Measurements from ENCODE around the gene AGAP1.

AGAP1 gene

DNA sequence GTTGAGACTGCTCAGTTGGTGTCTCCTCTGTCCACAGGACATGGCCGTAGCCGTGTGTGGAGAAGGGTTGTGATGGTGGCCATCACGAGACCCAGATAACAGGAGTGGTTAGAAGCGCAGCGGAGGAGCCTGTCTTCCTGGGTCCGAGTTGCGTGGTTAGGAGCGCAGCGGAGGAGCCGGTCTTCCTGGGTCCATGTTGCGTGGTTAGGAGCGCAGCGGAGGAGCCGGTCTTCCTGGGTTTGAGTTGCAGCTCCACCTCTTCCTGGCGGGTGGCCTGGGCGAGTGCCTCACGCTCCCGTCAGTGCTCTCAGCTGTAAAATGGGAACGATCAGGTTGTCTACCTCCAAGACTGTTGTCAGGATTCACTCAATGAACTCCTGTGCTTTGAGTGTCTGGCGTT lies 498.2 kb downstream of the AGAP1 start:
- H3K4me2 ChIP-seq (ENCODE audit: low read length): no peak overlapping the region
- no peaks in the 10 kb centered on the region for H3K36me3 ChIP-seq (ENCODE audit: insufficient read depth, low read length)
- H3K9ac ChIP-seq (ENCODE audit: low read depth, low read length): no peak overlapping the region
- H3K4me3 ChIP-seq (ENCODE audit: low read length): no peak overlapping the region
- H3K4me1 ChIP-seq (ENCODE audit: control insufficient read depth, insufficient read depth, low read length): no peaks in the 10 kb centered on the region
- H3K9me3 ChIP-seq (replicated peaks; ENCODE audit: low read length): no peaks in the 10 kb centered on the region
- H3K27me3 ChIP-seq (ENCODE audit: control insufficient read depth, insufficient read depth, low read length): no peaks in the 10 kb centered on the region

GRCh38 chr2:235996419-235996818 lies 502.6 kb downstream of the AGAP1 start:
- no peak overlapping the region for H3K4me2 ChIP-seq (ENCODE audit: low read length)
- H3K36me3 ChIP-seq (ENCODE audit: insufficient read depth, low read length): no peaks in the 10 kb centered on the region
- H3K9ac ChIP-seq (ENCODE audit: low read depth, low read length): no peak overlapping the region
- no peaks in the 10 kb centered on the region for H3K27me3 ChIP-seq (ENCODE audit: control insufficient read depth, insufficient read depth, low read length)
- H3K4me3 ChIP-seq (ENCODE audit: low read length): no peak overlapping the region
- H3K4me1 ChIP-seq (ENCODE audit: control insufficient read depth, insufficient read depth, low read length): no peaks in the 10 kb centered on the region
- no peaks in the 10 kb centered on the region for H3K9me3 ChIP-seq (replicated peaks; ENCODE audit: low read length)

GRCh38 chr2:235999011-235999410 lies 505.2 kb downstream of the AGAP1 start:
- no peaks in the 10 kb centered on the region for H3K4me1 ChIP-seq (ENCODE audit: control insufficient read depth, insufficient read depth, low read length)
- no peak overlapping the region for H3K4me2 ChIP-seq (ENCODE audit: low read length)
- no peaks in the 10 kb centered on the region for H3K27me3 ChIP-seq (ENCODE audit: control insufficient read depth, insufficient read depth, low read length)
- no peak overlapping the region for H3K9ac ChIP-seq (ENCODE audit: low read depth, low read length)
- no peaks in the 10 kb centered on the region for H3K36me3 ChIP-seq (ENCODE audit: insufficient read depth, low read length)
- H3K9me3 ChIP-seq (replicated peaks; ENCODE audit: low read length): no peaks in the 10 kb centered on the region
- H3K4me3 ChIP-seq (ENCODE audit: low read length): no peak overlapping the region

GRCh38 chr2:236001166-236001828 lies 507.5 kb downstream of the AGAP1 start:
- no peak overlapping the region for H3K4me3 ChIP-seq (ENCODE audit: low read length)
- no peak overlapping the region for H3K9ac ChIP-seq (ENCODE audit: low read depth, low read length)
- no peaks in the 10 kb centered on the region for H3K27me3 ChIP-seq (ENCODE audit: control insufficient read depth, insufficient read depth, low read length)
- no peaks in the 10 kb centered on the region for H3K4me1 ChIP-seq (ENCODE audit: control insufficient read depth, insufficient read depth, low read length)
- H3K4me2 ChIP-seq (ENCODE audit: low read length): no peak overlapping the region
- no peaks in the 10 kb centered on the region for H3K9me3 ChIP-seq (replicated peaks; ENCODE audit: low read length)
- H3K36me3 ChIP-seq (ENCODE audit: insufficient read depth, low read length): no peaks in the 10 kb centered on the region

GRCh38 chr2:236001854-236002253 lies 508.0 kb downstream of the AGAP1 start:
- H3K4me3 ChIP-seq (ENCODE audit: low read length): no peak overlapping the region
- no peaks in the 10 kb centered on the region for H3K36me3 ChIP-seq (ENCODE audit: insufficient read depth, low read length)
- no peaks in the 10 kb centered on the region for H3K9me3 ChIP-seq (replicated peaks; ENCODE audit: low read length)
- H3K4me2 ChIP-seq (ENCODE audit: low read length): no peak overlapping the region
- H3K27me3 ChIP-seq (ENCODE audit: control insufficient read depth, insufficient read depth, low read length): no peaks in the 10 kb centered on the region
- H3K4me1 ChIP-seq (ENCODE audit: control insufficient read depth, insufficient read depth, low read length): no peaks in the 10 kb centered on the region
- H3K9ac ChIP-seq (ENCODE audit: low read depth, low read length): no peak overlapping the region

DNA sequence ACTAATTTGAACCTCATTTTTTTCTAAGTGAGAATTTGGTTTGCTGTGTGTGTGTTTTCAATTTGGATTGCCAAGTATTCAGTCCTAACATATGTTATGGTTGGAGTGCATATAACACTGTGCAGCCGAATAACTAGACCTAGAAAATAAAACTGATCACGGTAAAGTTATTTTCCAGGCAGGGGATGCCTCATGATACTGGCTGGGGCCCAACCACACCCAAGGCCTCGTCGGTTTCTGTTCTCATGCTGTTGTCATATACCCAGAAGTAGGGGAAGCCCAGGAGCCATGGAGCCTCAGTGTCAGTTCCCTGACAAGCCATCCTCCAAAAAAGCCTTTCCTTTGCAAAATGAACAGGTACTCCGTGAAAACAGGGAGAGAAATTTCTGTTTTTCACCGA lies 514.2 kb downstream of the AGAP1 start:
- Histone ChIP-seq H3K4me2 (ENCODE audit: low read length) (no peak overlapping the region), H3K9me3 (replicated peaks; ENCODE audit: low read length) (no peaks in the 10 kb centered on the region), H3K36me3 (ENCODE audit: insufficient read depth, low read length) (no peaks in the 10 kb centered on the region), H3K27me3 (ENCODE audit: control insufficient read depth, insufficient read depth, low read length) (no peaks in the 10 kb centered on the region), H3K9ac (ENCODE audit: low read depth, low read length) (no peak overlapping the region), H3K4me1 (ENCODE audit: control insufficient read depth, insufficient read depth, low read length) (no peaks in the 10 kb centered on the region), H3K4me3 (ENCODE audit: low read length) (no peak overlapping the region)

DNA sequence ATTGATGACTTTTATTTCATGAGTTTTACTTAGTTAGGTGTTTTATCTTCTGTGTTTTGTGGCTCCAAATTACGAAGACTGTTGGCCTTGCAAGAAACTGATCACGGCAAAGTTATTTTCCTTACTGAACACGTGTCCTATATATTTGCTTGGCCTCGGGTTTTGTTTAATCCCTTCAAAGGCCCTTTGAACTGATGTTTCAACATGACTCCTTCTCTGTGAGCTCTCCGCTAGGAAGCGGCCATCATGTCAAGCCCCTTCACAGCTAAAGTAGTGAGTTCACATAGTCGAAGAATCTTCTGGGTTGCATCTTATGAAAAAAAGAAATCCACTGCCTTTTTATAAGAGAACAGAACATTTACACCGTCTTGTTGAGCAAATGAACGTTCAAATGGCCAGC lies 515.0 kb downstream of the AGAP1 start:
- H3K4me1 ChIP-seq (ENCODE audit: control insufficient read depth, insufficient read depth, low read length): no peaks in the 10 kb centered on the region
- H3K27me3 ChIP-seq (ENCODE audit: control insufficient read depth, insufficient read depth, low read length): no peaks in the 10 kb centered on the region
- H3K9ac ChIP-seq (ENCODE audit: low read depth, low read length): no peak overlapping the region
- H3K36me3 ChIP-seq (ENCODE audit: insufficient read depth, low read length): no peaks in the 10 kb centered on the region
- no peaks in the 10 kb centered on the region for H3K9me3 ChIP-seq (replicated peaks; ENCODE audit: low read length)
- no peak overlapping the region for H3K4me3 ChIP-seq (ENCODE audit: low read length)
- no peak overlapping the region for H3K4me2 ChIP-seq (ENCODE audit: low read length)

DNA sequence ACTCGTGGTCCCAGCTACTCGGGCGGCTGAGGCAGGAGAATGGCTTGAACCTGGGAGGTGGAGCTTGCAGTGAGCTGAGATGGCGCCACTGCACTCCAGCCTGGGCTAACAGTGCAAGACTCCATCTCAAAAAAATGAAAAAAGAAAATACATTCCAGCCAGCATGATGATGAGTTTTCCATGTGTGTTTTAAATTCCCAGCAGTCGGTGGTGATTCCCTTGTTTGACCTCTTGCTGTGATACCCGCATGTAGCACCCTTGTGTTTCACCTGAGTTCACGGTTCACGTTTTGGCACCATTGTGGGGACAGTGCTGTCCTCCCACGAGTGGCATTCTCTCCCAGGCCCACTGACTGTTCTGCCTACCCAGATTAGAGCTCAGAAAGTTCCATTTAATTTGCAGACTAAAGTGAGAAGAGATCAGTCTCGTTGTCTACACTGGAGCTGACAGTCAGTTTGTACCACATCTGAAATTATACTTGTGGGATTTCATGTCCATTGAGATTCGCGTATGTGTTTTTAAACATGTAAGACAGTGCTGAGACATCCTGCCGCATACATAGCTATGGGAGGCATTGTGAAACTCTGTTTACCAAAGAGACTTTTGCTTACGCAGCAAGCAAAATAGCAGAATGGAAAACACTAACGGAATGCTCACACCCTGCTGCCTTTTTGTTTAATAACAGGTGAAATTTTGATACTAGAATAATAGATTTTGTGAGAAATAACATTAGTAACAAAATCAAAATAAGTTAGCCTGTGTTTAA lies 517.3 kb downstream of the AGAP1 start:
- H3K9ac ChIP-seq (ENCODE audit: low read depth, low read length): no peak overlapping the region
- H3K4me3 ChIP-seq (ENCODE audit: low read length): no peak overlapping the region
- no peak overlapping the region for H3K4me2 ChIP-seq (ENCODE audit: low read length)
- no peaks in the 10 kb centered on the region for H3K9me3 ChIP-seq (replicated peaks; ENCODE audit: low read length)
- H3K27me3 ChIP-seq (ENCODE audit: control insufficient read depth, insufficient read depth, low read length): no peaks in the 10 kb centered on the region
- H3K4me1 ChIP-seq (ENCODE audit: control insufficient read depth, insufficient read depth, low read length): no peaks in the 10 kb centered on the region
- no peaks in the 10 kb centered on the region for H3K36me3 ChIP-seq (ENCODE audit: insufficient read depth, low read length)

GRCh38 chr2:236012155-236012554 lies 518.3 kb downstream of the AGAP1 start:
- Histone ChIP-seq H3K36me3 (ENCODE audit: insufficient read depth, low read length) (no peaks in the 10 kb centered on the region), H3K4me1 (ENCODE audit: control insufficient read depth, insufficient read depth, low read length) (no peaks in the 10 kb centered on the region), H3K9ac (ENCODE audit: low read depth, low read length) (no peak overlapping the region), H3K9me3 (replicated peaks; ENCODE audit: low read length) (no peaks in the 10 kb centered on the region), H3K4me3 (ENCODE audit: low read length) (no peak overlapping the region), H3K27me3 (ENCODE audit: control insufficient read depth, insufficient read depth, low read length) (no peaks in the 10 kb centered on the region), H3K4me2 (ENCODE audit: low read length) (no peak overlapping the region)

DNA sequence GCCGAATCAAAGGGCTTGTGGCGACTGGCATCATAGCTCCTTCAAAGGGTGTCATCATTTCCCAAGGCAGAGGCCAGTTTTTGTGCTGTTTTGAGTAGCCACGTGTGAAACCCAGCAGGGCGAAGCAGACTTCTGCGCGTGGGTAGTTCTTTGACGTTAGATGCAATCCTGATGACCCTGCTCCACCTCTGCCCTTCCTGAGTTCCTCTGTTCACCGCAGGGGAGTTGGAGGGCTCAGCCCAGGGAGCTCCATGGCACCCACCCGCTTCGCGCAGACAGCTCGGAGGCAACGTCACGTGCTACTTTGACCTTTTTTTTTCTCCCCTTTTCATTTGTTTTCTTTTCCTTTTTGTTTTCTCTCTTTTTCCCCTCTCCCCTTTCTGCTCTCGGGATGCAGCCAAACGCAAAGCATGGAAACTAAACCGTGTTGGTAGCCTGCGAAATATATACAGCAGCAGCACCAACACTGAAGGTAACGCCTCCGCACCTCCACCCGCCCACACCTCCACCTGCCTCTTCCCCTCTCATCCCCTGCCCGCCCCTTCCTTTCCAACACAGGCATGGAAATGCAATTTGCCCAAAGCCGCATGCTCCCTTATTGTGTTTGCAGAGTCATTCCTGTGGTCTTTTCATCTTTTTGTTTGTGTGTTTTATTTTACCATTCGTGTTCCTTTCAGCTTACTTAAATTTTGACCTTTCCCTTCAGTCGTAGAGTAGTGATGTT lies 520.7 kb downstream of the AGAP1 start:
- Histone ChIP-seq H3K4me3 (ENCODE audit: low read length) (no peak overlapping the region), H3K9ac (ENCODE audit: low read depth, low read length) (no peak overlapping the region), H3K27me3 (ENCODE audit: control insufficient read depth, insufficient read depth, low read length) (no peaks in the 10 kb centered on the region), H3K4me1 (ENCODE audit: control insufficient read depth, insufficient read depth, low read length) (no peaks in the 10 kb centered on the region), H3K36me3 (ENCODE audit: insufficient read depth, low read length) (no peaks in the 10 kb centered on the region), H3K9me3 (replicated peaks; ENCODE audit: low read length) (no peaks in the 10 kb centered on the region), H3K4me2 (ENCODE audit: low read length) (no peak overlapping the region)

- Histone ChIP-seq H3K27me3 (ENCODE audit: control insufficient read depth, insufficient read depth, low read length) (no peaks in the 10 kb centered on the region), H3K4me2 (ENCODE audit: low read length) (no peak overlapping the region), H3K4me3 (ENCODE audit: low read length) (no peak overlapping the region), H3K9ac (ENCODE audit: low read depth, low read length) (no peak overlapping the region), H3K4me1 (ENCODE audit: control insufficient read depth, insufficient read depth, low read length) (no peaks in the 10 kb centered on the region), H3K36me3 (ENCODE audit: insufficient read depth, low read length) (no peaks in the 10 kb centered on the region), H3K9me3 (replicated peaks; ENCODE audit: low read length) (no peaks in the 10 kb centered on the region)
Observed at GRCh38 chr2:236015171-236015570, 521.3 kb downstream of the AGAP1 start.
